Measurements from ENCODE around the gene CYP2J2. TPM values are rescaled to one million over a fixed set of nuclear protein-coding genes. Genes with fewer than 3 reads are reported as not detected.

Gene CYP2J2
- total RNA-seq, 1 donor from 2014 or later = 0.07 TPM

- H3F3A ChIP-seq (ENCODE audit: low read depth) = no peaks in the 10 kb centered on the region
- no peak for DNase-seq (ENCODE audit: low spot score)
- H3K79me2 ChIP-seq (ENCODE audit: low read depth) = no peaks in the 10 kb centered on the region
- H3K27ac Mint-ChIP-seq = no peak overlapping the region
- H3K4me3 Mint-ChIP-seq = no peak overlapping the region
- no peaks in the 10 kb centered on the region for H3K36me3 ChIP-seq
- no peaks in the 10 kb centered on the region for H3K27me3 ChIP-seq
- H3K27me3 Mint-ChIP-seq (ENCODE audit: insufficient read depth, low read depth) = peaks cover 1% of the 10 kb centered on the region
- H3K4me3 ChIP-seq = no peak overlapping the region
- no peaks in the 10 kb centered on the region for H3K36me3 Mint-ChIP-seq
- H3K9me3 ChIP-seq (ENCODE audit: low read depth) = no peaks in the 10 kb centered on the region
- H3K27ac ChIP-seq = no peak overlapping the region
- no peaks in the 10 kb centered on the region for H3K4me1 ChIP-seq
- H3K4me2 ChIP-seq = no peak overlapping the region
- H3K4me1 Mint-ChIP-seq = peaks cover 3% of the 10 kb centered on the region
- TF ChIP-seq EZH2 (IDR thresholded peaks at IDR 0.05) (no peak), EZH2phosphoT487 (IDR thresholded peaks at IDR 0.05) (no peak)
- TF ChIP-seq, protein P1, sequence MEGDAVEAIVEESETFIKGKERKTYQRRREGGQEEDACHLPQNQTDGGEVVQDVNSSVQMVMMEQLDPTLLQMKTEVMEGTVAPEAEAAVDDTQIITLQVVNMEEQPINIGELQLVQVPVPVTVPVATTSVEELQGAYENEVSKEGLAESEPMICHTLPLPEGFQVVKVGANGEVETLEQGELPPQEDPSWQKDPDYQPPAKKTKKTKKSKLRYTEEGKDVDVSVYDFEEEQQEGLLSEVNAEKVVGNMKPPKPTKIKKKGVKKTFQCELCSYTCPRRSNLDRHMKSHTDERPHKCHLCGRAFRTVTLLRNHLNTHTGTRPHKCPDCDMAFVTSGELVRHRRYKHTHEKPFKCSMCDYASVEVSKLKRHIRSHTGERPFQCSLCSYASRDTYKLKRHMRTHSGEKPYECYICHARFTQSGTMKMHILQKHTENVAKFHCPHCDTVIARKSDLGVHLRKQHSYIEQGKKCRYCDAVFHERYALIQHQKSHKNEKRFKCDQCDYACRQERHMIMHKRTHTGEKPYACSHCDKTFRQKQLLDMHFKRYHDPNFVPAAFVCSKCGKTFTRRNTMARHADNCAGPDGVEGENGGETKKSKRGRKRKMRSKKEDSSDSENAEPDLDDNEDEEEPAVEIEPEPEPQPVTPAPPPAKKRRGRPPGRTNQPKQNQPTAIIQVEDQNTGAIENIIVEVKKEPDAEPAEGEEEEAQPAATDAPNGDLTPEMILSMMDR (IDR thresholded peaks at IDR 0.05) = no peak
- no peak overlapping the region for H3K9ac ChIP-seq
- H3K9me3 Mint-ChIP-seq = no peaks in the 10 kb centered on the region
- no peak overlapping the region for H2AFZ ChIP-seq (replicated peaks)
- no peaks in the 10 kb centered on the region for H4K20me1 ChIP-seq (ENCODE audit: low read depth)
Measured at GRCh38 chr1:59906931-59907330, 19.6 kb downstream of the CYP2J2 start.

GRCh38 chr1:59903141-59903754, 23.3 kb downstream of the CYP2J2 start:
- no peak overlapping the region for H3K4me3 ChIP-seq
- no peak overlapping the region for H3K27ac Mint-ChIP-seq

GRCh38 chr1:59901770-59902388, 24.7 kb downstream of the CYP2J2 start:
- Histone ChIP-seq H3K36me3 (no peaks in the 10 kb centered on the region), H3F3A (ENCODE audit: low read depth) (no peaks in the 10 kb centered on the region), H4K20me1 (ENCODE audit: low read depth) (no peaks in the 10 kb centered on the region), H3K4me3 (no peak overlapping the region), H2AFZ (replicated peaks) (no peak overlapping the region), H3K4me2 (no peak overlapping the region), H3K27ac (no peak overlapping the region), H3K9ac (no peak overlapping the region), H3K9me3 (ENCODE audit: low read depth) (no peaks in the 10 kb centered on the region), H3K27me3 (no peaks in the 10 kb centered on the region), H3K4me1 (no peaks in the 10 kb centered on the region), H3K79me2 (ENCODE audit: low read depth) (no peaks in the 10 kb centered on the region)
- no peak for DNase-seq (ENCODE audit: low spot score)
- TF ChIP-seq, protein P1 (IDR thresholded peaks at IDR 0.05) = no peak
- TF ChIP-seq EZH2phosphoT487 (IDR thresholded peaks at IDR 0.05) = no peak
- no peak for TF ChIP-seq EZH2 (IDR thresholded peaks at IDR 0.05)
- Mint-ChIP-seq H3K4me3 (no peak overlapping the region), H3K36me3 (no peaks in the 10 kb centered on the region), H3K27me3 (ENCODE audit: insufficient read depth, low read depth) (peaks cover 2% of the 10 kb centered on the region), H3K4me1 (no peaks in the 10 kb centered on the region), H3K27ac (no peak overlapping the region), H3K9me3 (no peaks in the 10 kb centered on the region)

More at GRCh38 chr1:59903141-59903754, 23.3 kb downstream of the CYP2J2 start:
- H3K4me3 Mint-ChIP-seq = no peak overlapping the region
- H3K27me3 ChIP-seq = no peaks in the 10 kb centered on the region
- no peak overlapping the region for H3K4me2 ChIP-seq
- no peaks in the 10 kb centered on the region for H3K9me3 ChIP-seq (ENCODE audit: low read depth)
- H4K20me1 ChIP-seq (ENCODE audit: low read depth) = no peaks in the 10 kb centered on the region
- H3K4me1 ChIP-seq = no peaks in the 10 kb centered on the region
- DNase-seq (ENCODE audit: low spot score) = peak; percentile 44
- H3F3A ChIP-seq (ENCODE audit: low read depth) = no peaks in the 10 kb centered on the region
- no peak for TF ChIP-seq EZH2phosphoT487 (IDR thresholded peaks at IDR 0.05)
- TF ChIP-seq, protein P1 (IDR thresholded peaks at IDR 0.05) = peak; percentile 64
- no peaks in the 10 kb centered on the region for H3K4me1 Mint-ChIP-seq
- no peaks in the 10 kb centered on the region for H3K36me3 Mint-ChIP-seq
- peaks cover 2% of the 10 kb centered on the region for H3K27me3 Mint-ChIP-seq (ENCODE audit: insufficient read depth, low read depth)
- H3K9ac ChIP-seq = no peak overlapping the region
- no peaks in the 10 kb centered on the region for H3K9me3 Mint-ChIP-seq
- H3K79me2 ChIP-seq (ENCODE audit: low read depth) = no peaks in the 10 kb centered on the region
- H2AFZ ChIP-seq (replicated peaks) = no peak overlapping the region
- H3K36me3 ChIP-seq = no peaks in the 10 kb centered on the region
- no peak overlapping the region for H3K27ac ChIP-seq
